Neural crest cell (in vitro differentiated cells): ENCODE data around the gene MAN2B1. TPM values are rescaled to one million over a fixed set of nuclear protein-coding genes. Genes with fewer than 3 reads are reported as not detected.
"Not testable (repeated sequence)": the region's sequence is repeated elsewhere in the genome, so short reads cannot be mapped to it uniquely, and the experiment has no call there.

Experiments
- DNase-seq: peaks from one replicate; pipeline ENCODE4 v3.0.0; 2021; ENCODE audit warnings: low read depth, mixed read lengths, low spot score
- H3K27ac Mint-ChIP-seq: one replicate; pipeline ENCODE4 v1.8.0; 2021; ENCODE audit warnings: mild to moderate bottlenecking, mixed read lengths; ENCODE audit not compliant: unreplicated experiment
- H3K27me3 Mint-ChIP-seq: 2 replicates; pipeline ENCODE4 v1.8.0; 2021; ENCODE audit warnings: low read depth, mild to moderate bottlenecking, mixed read lengths
- H3K36me3 Mint-ChIP-seq: 2 replicates; pipeline ENCODE4 v1.8.0; 2021; ENCODE audit warnings: low read depth, mild to moderate bottlenecking, mixed read lengths
- H3K4me1 Mint-ChIP-seq: 2 replicates; pipeline ENCODE4 v1.8.0; 2021; ENCODE audit warnings: mixed read lengths
- H3K4me3 Mint-ChIP-seq: one replicate; pipeline ENCODE4 v1.8.0; 2021; ENCODE audit warnings: mild to moderate bottlenecking, mixed read lengths
- H3K9me3 Mint-ChIP-seq: 2 replicates; pipeline ENCODE4 v1.8.0; 2021; ENCODE audit warnings: mixed read lengths
- CTCF ChIP-seq: fragments of 200-600 bp; sonication (generic); conservative IDR thresholded peaks from 2 replicates; pipeline ENCODE4 v1.5.0; 2021; ENCODE audit warnings: antibody characterized with exemption, mild to moderate bottlenecking
- total RNA-seq: library from RNA; stranded (reverse); gene quantifications from 2 replicates; pipeline ENCODE4 v1.2.1, GENCODE V29; 2021

Gene MAN2B1
- total RNA-seq, 1 donor from 2014 or later, result 103 TPM

GRCh38 chr19:12647490-12648071, 19.0 kb downstream of the MAN2B1 start:
- Mint-ChIP-seq H3K4me1 (no peaks in the 10 kb centered on the region), H3K4me3 (no peak overlapping the region)

GRCh38 chr19:12647047-12647446, 19.5 kb downstream of the MAN2B1 start:
- Mint-ChIP-seq H3K4me3 (no peak overlapping the region), H3K4me1 (no peaks in the 10 kb centered on the region), H3K36me3 (peaks cover 12% of the 10 kb centered on the region), H3K27me3 (no peaks in the 10 kb centered on the region), H3K9me3 (no peaks in the 10 kb centered on the region), H3K27ac (peak overlapping the region; percentile 84)
- TF ChIP-seq CTCF, result no peak
- DNase-seq, result no peak

More at GRCh38 chr19:12647490-12648071, 19.0 kb downstream of the MAN2B1 start:
- Mint-ChIP-seq H3K36me3 (peaks cover 12% of the 10 kb centered on the region), H3K27me3 (no peaks in the 10 kb centered on the region), H3K27ac (no peak overlapping the region), H3K9me3 (no peaks in the 10 kb centered on the region)
- DNase-seq, result no peak
- no peak for TF ChIP-seq CTCF

GRCh38 chr19:12646551-12646950, 20.0 kb downstream of the MAN2B1 start:
- no peak for TF ChIP-seq CTCF
- peak overlapping the region; percentile 84 for H3K27ac Mint-ChIP-seq
- H3K27me3 Mint-ChIP-seq, result no peaks in the 10 kb centered on the region

GRCh38 chr19:12643716-12644115, 22.8 kb downstream of the MAN2B1 start:
- H3K4me1 Mint-ChIP-seq, DNase-seq, H3K4me3 Mint-ChIP-seq, H3K9me3 Mint-ChIP-seq, H3K27ac Mint-ChIP-seq, H3K36me3 Mint-ChIP-seq, H3K27me3 Mint-ChIP-seq: not testable (repeated sequence)

More at GRCh38 chr19:12646551-12646950, 20.0 kb downstream of the MAN2B1 start:
- Mint-ChIP-seq H3K4me1 (no peaks in the 10 kb centered on the region), H3K4me3 (no peak overlapping the region), H3K36me3 (peaks cover 12% of the 10 kb centered on the region), H3K9me3 (no peaks in the 10 kb centered on the region)
- DNase-seq, result no peak

- Mint-ChIP-seq H3K4me3 (no peak overlapping the region), H3K4me1 (peaks cover 6% of the 10 kb centered on the region), H3K9me3 (peaks cover 3% of the 10 kb centered on the region), H3K27me3 (peaks cover 4% of the 10 kb centered on the region), H3K36me3 (peaks cover 9% of the 10 kb centered on the region), H3K27ac (no peak overlapping the region)
- DNase-seq, result no peak
- TF ChIP-seq CTCF, result no peak
Measured at GRCh38 chr19:12642506-12642905, 24.0 kb downstream of the MAN2B1 start.

GRCh38 chr19:12641456-12641855, 25.1 kb downstream of the MAN2B1 start:
- peaks cover 3% of the 10 kb centered on the region for H3K9me3 Mint-ChIP-seq
- DNase-seq, result no peak
- no peak overlapping the region for H3K4me3 Mint-ChIP-seq
- H3K27me3 Mint-ChIP-seq, result peaks cover 4% of the 10 kb centered on the region
- peaks cover 6% of the 10 kb centered on the region for H3K4me1 Mint-ChIP-seq
- no peak overlapping the region for H3K27ac Mint-ChIP-seq
- no peak for TF ChIP-seq CTCF
- H3K36me3 Mint-ChIP-seq, result peaks cover 11% of the 10 kb centered on the region
